Nephron progenitor cell (in vitro differentiated cells): ENCODE results near the gene SERPINA9.

Experiments
- DNase-seq: peaks from one replicate; pipeline ENCODE4 v3.0.0; 2021
- H3K27ac Mint-ChIP-seq: 2 replicates; pipeline ENCODE4 v1.8.0; 2021; ENCODE audit warnings: mild to moderate bottlenecking, moderate library complexity, mixed read lengths
- H3K27me3 Mint-ChIP-seq: 2 replicates; pipeline ENCODE4 v1.8.0; 2021; ENCODE audit warnings: mild to moderate bottlenecking, low read depth, mixed read lengths; ENCODE audit not compliant: poor library complexity
- H3K36me3 Mint-ChIP-seq: 2 replicates; pipeline ENCODE4 v1.8.0; 2021; ENCODE audit warnings: low read depth, mixed read lengths
- H3K4me1 Mint-ChIP-seq: 2 replicates; pipeline ENCODE4 v1.8.0; 2021; ENCODE audit warnings: mixed read lengths
- H3K4me3 Mint-ChIP-seq: 2 replicates; pipeline ENCODE4 v1.8.0; 2021; ENCODE audit warnings: mild to moderate bottlenecking, moderate library complexity, mixed read lengths
- H3K9me3 Mint-ChIP-seq: 2 replicates; pipeline ENCODE4 v1.8.0; 2021; ENCODE audit warnings: mild to moderate bottlenecking, moderate library complexity, mixed read lengths
- CTCF ChIP-seq: fragments of 200-600 bp; sonication (generic); IDR thresholded peaks from 2 replicates; pipeline ENCODE4 v1.5.0; 2021; ENCODE audit warnings: antibody characterized with exemption

Gene SERPINA9

GRCh38 chr14:94462763-94463572 lies 13.0 kb downstream of the SERPINA9 start:
- Mint-ChIP-seq H3K27ac (no peak overlapping the region), H3K4me3 (no peak overlapping the region), H3K4me1 (peaks cover 11% of the 10 kb centered on the region), H3K27me3 (peaks cover 25% of the 10 kb centered on the region), H3K36me3 (no peaks in the 10 kb centered on the region), H3K9me3 (peaks cover 36% of the 10 kb centered on the region)
- no peak for DNase-seq
- TF ChIP-seq CTCF: no peak

- Mint-ChIP-seq H3K36me3 (no peaks in the 10 kb centered on the region), H3K27ac (no peak overlapping the region), H3K27me3 (peaks cover 23% of the 10 kb centered on the region)
Observed at GRCh38 chr14:94462219-94462551, 13.8 kb downstream of the SERPINA9 start.

GRCh38 chr14:94461526-94462218 lies 14.3 kb downstream of the SERPINA9 start:
- Mint-ChIP-seq H3K27me3 (peaks cover 19% of the 10 kb centered on the region), H3K27ac (peak overlapping the region; percentile 22), H3K9me3 (peaks cover 49% of the 10 kb centered on the region), H3K36me3 (no peaks in the 10 kb centered on the region), H3K4me3 (no peak overlapping the region), H3K4me1 (peaks cover 11% of the 10 kb centered on the region)
- TF ChIP-seq CTCF: no peak
- DNase-seq: no peak

More at GRCh38 chr14:94462219-94462551, 13.8 kb downstream of the SERPINA9 start:
- no peak for TF ChIP-seq CTCF
- Mint-ChIP-seq H3K4me1 (peaks cover 11% of the 10 kb centered on the region), H3K9me3 (peaks cover 44% of the 10 kb centered on the region), H3K4me3 (no peak overlapping the region)
- DNase-seq: no peak

GRCh38 chr14:94460631-94461416 lies 15.2 kb downstream of the SERPINA9 start:
- no peak for TF ChIP-seq CTCF
- Mint-ChIP-seq H3K27ac (no peak overlapping the region), H3K36me3 (no peaks in the 10 kb centered on the region), H3K4me1 (peaks cover 14% of the 10 kb centered on the region), H3K27me3 (peaks cover 13% of the 10 kb centered on the region), H3K9me3 (peaks cover 50% of the 10 kb centered on the region), H3K4me3 (no peak overlapping the region)
- no peak for DNase-seq

- Mint-ChIP-seq H3K9me3 (peaks cover 61% of the 10 kb centered on the region), H3K4me3 (no peak overlapping the region), H3K27me3 (peaks cover 11% of the 10 kb centered on the region), H3K4me1 (peaks cover 17% of the 10 kb centered on the region), H3K27ac (no peak overlapping the region), H3K36me3 (no peaks in the 10 kb centered on the region)
- no peak for TF ChIP-seq CTCF
- no peak for DNase-seq
Observed at GRCh38 chr14:94458558-94459205, 17.3 kb downstream of the SERPINA9 start.
